ENCODE measurements around the gene VPS35L.

Gene VPS35L

GRCh38 chr16:19698480-19699465 is 143.3 kb downstream of the VPS35L start:
- no peak for FAIRE-seq

- no peak for FAIRE-seq
Measured at GRCh38 chr16:19699472-19699871, 144.0 kb downstream of the VPS35L start.

DNA sequence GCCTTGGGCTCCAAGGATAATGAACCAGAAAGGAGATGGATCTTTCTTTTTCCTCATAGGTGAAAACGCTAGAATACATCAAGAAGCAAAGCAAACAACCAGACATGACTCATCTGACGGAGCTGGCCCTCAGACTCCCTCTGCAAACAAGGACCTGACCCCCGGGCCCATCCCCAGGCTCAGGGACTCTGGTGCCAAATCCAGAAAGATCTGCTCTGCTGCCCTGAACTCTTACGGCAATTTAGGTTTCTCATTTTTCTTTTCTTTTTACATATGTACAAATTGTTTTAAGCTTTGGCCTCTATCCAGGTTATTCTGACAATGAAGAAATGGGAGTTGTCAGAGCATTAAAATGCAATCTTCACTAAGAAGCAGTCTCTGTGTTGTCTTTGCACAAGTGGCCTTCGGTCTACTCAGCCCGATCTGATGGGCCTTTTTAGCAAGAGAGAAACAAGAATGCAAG is 144.8 kb downstream of the VPS35L start:
- FAIRE-seq = no peak

- FAIRE-seq = no peak
Measured at GRCh38 chr16:19701091-19701490, 145.6 kb downstream of the VPS35L start.

DNA sequence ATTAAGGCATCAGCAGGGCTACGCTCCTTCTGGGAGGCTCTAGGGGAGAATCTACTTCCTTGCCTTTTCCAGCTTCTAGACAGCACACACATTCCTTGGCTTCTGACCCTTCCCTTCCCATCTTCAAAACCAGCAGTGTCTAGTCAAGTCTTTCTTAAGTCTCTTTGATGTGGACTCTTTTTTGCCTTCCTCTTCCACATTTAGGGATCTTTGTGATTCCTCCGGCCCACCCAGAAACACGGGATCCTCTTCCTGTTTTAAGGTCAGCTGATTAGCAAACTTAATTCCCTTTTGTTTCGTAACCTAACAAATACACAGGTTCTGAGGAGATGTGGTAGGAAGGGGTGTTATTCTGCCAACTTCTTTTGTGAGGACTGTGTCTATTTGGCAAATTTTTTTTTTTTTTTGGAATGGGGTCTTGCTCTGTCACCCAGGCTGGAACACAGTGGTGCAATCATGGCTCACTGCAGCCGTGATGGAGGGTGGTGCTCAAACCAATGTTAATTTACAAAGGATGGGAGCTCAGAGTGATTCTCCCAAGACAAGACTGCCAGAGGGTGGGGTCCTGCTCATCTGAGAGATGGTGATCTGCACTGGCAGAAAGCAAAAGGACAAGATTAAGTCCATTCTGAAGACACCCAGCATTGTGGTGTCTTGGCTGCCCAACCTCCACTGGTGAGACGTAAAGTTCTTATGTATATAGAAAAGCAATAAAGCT is 147.8 kb downstream of the VPS35L start:
- no peak for FAIRE-seq

GRCh38 chr16:19704321-19705145 is 149.0 kb downstream of the VPS35L start:
- no peak for FAIRE-seq

GRCh38 chr16:19705146-19705501 is 149.6 kb downstream of the VPS35L start:
- no peak for FAIRE-seq

GRCh38 chr16:19705843-19706242 is 150.3 kb downstream of the VPS35L start:
- FAIRE-seq = no peak

GRCh38 chr16:19706846-19707245 is 151.3 kb downstream of the VPS35L start:
- no peak for FAIRE-seq

DNA sequence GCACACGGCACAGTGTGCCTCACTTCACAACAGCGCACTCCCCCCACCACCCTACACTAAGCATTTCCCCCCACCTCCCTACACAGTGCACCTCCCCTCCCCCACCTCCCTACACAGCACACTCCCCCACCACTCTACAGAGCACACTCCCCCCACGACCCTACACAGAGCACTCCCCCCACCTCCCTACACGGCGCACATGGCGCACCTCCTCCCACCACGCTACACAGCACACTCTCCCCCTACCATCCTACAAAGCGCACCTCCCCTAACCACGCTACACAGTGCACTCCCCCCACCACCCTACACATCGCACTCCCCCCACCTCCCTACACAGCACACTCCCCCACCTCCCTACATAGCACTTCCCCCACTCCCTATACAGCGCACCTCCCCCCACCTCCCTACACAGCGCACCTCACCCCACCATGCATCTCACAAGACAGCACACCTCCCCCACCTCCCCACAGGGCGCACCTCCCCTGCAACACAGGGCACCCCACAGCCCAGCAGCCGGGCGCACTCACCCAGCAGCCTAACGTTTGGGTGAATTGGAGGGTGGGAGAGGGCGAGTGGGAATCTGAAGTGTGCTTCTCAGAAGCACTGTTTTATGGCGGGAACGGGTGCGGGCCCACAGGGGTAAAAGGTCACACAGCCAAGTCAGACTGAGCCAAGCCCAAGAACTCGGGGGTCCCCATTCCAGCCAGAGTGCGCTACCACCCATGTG is 152.2 kb downstream of the VPS35L start:
- FAIRE-seq = no peak

GRCh38 chr16:19708296-19709205 is 153.0 kb downstream of the VPS35L start:
- FAIRE-seq = no peak

- FAIRE-seq = no peak
Measured at GRCh38 chr16:19709381-19710136, 154.1 kb downstream of the VPS35L start.

DNA sequence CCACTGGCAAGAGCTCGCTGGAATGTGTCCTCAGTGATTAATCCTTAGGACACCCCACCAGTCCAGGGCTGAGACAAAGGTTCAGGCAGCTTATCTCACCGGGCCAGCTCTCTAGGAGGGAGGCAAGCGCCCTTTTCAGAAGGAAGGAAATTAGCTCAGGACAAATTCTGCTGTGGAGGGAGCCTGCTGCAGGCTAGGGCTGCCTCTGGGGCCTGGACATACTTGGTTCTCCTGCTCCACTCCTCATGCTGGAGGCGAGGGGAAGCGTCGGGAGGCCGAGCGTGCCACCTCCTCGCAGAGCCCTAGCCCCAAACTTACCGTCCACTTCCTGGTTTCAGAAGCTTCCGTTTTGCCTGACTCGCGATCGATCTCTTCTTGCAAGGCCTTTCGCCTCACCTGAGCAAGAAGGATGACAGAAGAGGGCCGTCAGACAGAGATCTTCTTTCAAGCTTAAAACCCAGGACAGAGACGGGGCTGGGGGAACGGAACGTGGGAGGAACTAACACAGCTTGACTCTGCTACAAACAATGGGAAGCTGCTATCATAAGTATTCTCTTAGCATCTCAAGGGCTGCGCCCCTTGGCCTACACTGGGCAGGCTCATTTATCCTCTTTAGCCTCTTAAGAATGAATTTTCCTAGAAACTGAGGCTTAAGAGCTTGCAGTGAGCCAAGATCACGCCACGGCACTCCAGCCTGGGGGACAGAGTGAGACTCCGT is 154.8 kb downstream of the VPS35L start:
- no peak for FAIRE-seq

DNA sequence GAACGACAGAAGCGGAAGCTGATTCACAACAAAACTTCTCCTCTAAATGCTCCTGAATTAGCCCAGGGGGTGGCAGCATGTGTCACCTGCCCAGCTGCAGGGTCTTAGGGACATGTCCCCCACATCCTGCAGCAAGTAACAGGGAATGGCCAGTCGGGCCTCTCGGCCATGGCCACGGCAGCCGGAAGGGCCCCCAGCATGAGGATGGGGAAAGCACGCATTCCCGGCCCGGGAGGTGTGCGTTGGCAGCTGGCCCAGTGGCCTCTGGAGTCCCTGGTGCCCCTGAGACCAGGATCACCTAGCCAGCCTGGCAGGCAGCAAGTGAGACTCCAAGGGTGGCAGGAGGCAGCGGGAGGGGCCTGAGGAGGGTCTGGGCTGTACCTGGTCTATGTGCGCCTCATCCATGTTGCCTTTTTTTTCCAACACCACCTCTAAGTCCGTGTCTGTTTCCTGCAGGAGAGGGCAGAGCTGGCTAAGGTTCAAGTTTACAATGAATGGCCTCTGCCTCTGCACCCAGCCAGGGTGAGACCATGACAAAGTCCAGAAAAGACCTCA is 155.6 kb downstream of the VPS35L start:
- FAIRE-seq = no peak

GRCh38 chr16:19711643-19712042 is 156.1 kb downstream of the VPS35L start:
- FAIRE-seq = no peak

- FAIRE-seq = no peak
Measured at GRCh38 chr16:19712418-19713058, 157.0 kb downstream of the VPS35L start.

DNA sequence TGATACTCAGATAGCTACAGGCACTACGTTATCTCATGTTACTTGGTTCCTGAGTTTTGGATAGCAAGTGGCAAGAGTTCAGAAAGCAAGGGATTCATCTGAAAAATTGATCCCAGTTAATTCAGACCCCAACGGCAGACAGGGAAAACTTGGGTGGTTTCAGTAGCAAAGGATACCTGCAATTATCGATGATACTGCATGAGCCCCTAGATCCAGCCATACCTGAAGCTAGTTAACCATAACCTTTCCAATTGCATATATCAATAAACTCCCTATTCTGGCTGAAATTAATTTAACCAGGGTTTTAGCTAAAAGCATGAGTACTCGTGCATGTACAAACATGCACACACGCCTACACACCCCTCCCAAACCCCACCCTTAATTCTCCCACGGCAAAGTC is 158.2 kb downstream of the VPS35L start:
- no peak for FAIRE-seq

DNA sequence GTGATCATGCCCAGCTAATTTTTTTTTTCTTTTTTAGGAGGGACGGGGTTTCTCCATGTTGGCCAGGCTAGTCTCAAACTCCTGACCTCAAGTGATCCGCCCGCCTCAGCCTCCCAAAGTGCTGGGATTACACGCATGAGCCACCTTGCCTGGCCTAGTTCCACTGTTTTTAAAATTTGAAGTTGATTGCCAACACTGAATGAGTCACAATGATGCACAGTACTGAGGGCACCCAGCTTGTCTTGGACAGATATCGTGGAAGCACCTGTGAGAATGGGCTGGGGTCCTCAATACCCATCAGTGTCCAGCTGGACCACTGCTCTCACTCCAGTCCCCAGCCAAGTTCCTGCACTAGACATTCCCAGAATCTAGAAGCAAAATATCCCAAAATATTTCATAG is 160.1 kb downstream of the VPS35L start:
- FAIRE-seq = no peak

DNA sequence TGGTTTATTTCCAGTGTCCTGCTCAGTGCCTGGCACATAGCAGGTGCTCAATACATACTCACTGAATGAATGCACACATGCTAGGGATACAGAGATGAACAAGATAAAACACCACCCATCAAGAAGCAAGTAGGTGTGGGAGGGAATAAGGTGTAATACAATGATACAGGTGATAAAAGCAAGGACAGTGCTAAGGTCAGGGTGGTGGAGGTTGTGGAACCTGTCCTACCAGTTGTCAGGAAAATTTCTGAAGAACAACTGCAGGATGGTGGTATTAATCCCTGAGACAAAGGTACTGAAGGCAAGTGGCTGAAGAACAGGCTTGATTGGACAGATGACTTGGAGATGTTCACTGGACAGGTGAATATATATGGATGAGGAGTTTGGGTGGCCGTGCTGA is 160.7 kb downstream of the VPS35L start:
- no peak for FAIRE-seq
